Endothelial cell (in vitro differentiated cells): ENCODE results near the gene TMEM200B. TPM values are rescaled to one million over a fixed set of nuclear protein-coding genes. Genes with fewer than 3 reads are reported as not detected.

Experiments used
- DNase-seq: peaks from one replicate; pipeline ENCODE4 v3.0.0; 2021; ENCODE audit warnings: low spot score
- H3K27ac Mint-ChIP-seq: one replicate; pipeline ENCODE4 v1.8.0; 2021; ENCODE audit warnings: mixed read lengths, inconsistent platforms; ENCODE audit not compliant: unreplicated experiment
- H3K27me3 Mint-ChIP-seq: one replicate; pipeline ENCODE4 v1.8.0; 2021; ENCODE audit warnings: mild to moderate bottlenecking, moderate library complexity, mixed read lengths, inconsistent platforms; ENCODE audit not compliant: unreplicated experiment
- H3K36me3 Mint-ChIP-seq: one replicate; pipeline ENCODE4 v1.8.0; 2021; ENCODE audit warnings: mild to moderate bottlenecking, low read depth, mixed read lengths, inconsistent platforms; ENCODE audit not compliant: unreplicated experiment
- H3K4me1 Mint-ChIP-seq: one replicate; pipeline ENCODE4 v1.8.0; 2021; ENCODE audit warnings: mild to moderate bottlenecking, mixed read lengths, inconsistent platforms; ENCODE audit not compliant: unreplicated experiment
- H3K4me3 Mint-ChIP-seq: one replicate; pipeline ENCODE4 v1.8.0; 2021; ENCODE audit warnings: mild to moderate bottlenecking, mixed read lengths, inconsistent platforms; ENCODE audit not compliant: unreplicated experiment
- H3K9me3 Mint-ChIP-seq: one replicate; pipeline ENCODE4 v1.8.0; 2021; ENCODE audit warnings: mixed read lengths, inconsistent platforms; ENCODE audit not compliant: unreplicated experiment
- total RNA-seq: library from RNA; stranded (reverse); fragmentation: NEBNext Ultra II Directional; extraction: Animal tissue kit (Norgen Biotek cat#: 25700); gene quantifications from one replicate; pipeline ENCODE4 v1.2.1, GENCODE V29; 2021; ENCODE audit not compliant: unreplicated experiment
- TF ChIP-seq, protein P1 (sequence below): fragments of 200-600 bp; sonication (generic); IDR thresholded peaks from one replicate; pipeline ENCODE4 v1.5.0; 2021; ENCODE audit warnings: antibody characterized with exemption; ENCODE audit not compliant: unreplicated experiment

TMEM200B gene
- total RNA-seq, 1 donor from 2014 or later = 0.95 TPM

DNA sequence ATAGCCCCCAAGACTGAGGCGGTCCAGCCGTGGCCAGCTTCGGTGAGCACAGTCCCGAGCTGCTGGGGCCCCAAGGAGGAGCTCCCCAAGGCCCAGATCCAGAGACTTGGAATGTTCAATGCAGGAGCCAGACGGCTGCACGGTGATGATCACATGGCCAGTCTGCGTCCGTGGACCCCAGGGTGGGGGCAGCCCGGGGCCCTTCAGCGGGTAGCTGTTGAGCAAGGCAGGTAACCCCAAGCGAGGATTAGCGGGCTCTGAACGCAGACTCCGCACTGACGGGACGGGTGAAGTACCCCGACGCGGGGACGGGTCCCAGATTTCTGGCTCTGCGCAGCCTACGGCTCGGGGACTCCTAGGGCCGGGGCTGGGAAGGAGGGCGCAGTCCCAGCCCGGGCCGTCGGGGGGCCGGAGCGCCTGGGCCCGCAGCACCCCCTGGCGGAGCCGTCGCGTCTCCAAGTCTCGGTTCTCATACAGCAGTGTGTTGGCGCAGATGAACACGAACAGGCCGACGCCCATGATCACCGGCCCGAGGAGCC lies 2.7 kb downstream of the TMEM200B start:
- peaks cover 27% of the 10 kb centered on the region for H3K36me3 Mint-ChIP-seq
- peaks cover 6% of the 10 kb centered on the region for H3K4me1 Mint-ChIP-seq
- TF ChIP-seq, protein P1, sequence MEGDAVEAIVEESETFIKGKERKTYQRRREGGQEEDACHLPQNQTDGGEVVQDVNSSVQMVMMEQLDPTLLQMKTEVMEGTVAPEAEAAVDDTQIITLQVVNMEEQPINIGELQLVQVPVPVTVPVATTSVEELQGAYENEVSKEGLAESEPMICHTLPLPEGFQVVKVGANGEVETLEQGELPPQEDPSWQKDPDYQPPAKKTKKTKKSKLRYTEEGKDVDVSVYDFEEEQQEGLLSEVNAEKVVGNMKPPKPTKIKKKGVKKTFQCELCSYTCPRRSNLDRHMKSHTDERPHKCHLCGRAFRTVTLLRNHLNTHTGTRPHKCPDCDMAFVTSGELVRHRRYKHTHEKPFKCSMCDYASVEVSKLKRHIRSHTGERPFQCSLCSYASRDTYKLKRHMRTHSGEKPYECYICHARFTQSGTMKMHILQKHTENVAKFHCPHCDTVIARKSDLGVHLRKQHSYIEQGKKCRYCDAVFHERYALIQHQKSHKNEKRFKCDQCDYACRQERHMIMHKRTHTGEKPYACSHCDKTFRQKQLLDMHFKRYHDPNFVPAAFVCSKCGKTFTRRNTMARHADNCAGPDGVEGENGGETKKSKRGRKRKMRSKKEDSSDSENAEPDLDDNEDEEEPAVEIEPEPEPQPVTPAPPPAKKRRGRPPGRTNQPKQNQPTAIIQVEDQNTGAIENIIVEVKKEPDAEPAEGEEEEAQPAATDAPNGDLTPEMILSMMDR = peak; percentile 90
- H3K27me3 Mint-ChIP-seq = peaks cover 12% of the 10 kb centered on the region
- H3K27ac Mint-ChIP-seq = no peak overlapping the region
- no peak overlapping the region for H3K4me3 Mint-ChIP-seq
- H3K9me3 Mint-ChIP-seq = no peaks in the 10 kb centered on the region
- peak; percentile 77 for DNase-seq

DNA sequence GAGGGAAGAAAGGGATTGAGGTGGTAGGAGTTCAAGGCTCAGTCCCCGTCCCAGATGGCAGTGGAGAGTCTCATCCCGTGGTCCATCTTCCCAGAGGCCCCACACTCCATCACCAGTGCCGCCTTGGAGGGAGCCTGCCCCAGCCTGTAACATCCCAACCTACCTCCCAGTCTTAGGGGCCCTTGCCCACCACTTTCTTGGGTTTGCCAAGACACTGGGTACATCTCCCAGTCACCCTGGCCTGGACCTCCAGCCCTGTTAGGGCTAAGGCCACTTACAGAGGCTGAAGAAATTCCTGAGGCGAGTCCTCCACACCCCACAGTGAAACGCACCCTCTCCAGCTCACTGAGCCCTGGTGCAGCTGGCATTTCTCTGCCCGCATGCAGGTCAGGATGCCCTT lies 3.3 kb downstream of the TMEM200B start:
- peaks cover 12% of the 10 kb centered on the region for H3K27me3 Mint-ChIP-seq
- peak overlapping the region; percentile 72 for H3K27ac Mint-ChIP-seq
- no peaks in the 10 kb centered on the region for H3K9me3 Mint-ChIP-seq
- no peak for DNase-seq
- H3K36me3 Mint-ChIP-seq = peaks cover 27% of the 10 kb centered on the region
- H3K4me1 Mint-ChIP-seq = peaks cover under 1% of the 10 kb centered on the region
- TF ChIP-seq, protein P1 = no peak
- H3K4me3 Mint-ChIP-seq = peak overlapping the region; percentile 29

DNA sequence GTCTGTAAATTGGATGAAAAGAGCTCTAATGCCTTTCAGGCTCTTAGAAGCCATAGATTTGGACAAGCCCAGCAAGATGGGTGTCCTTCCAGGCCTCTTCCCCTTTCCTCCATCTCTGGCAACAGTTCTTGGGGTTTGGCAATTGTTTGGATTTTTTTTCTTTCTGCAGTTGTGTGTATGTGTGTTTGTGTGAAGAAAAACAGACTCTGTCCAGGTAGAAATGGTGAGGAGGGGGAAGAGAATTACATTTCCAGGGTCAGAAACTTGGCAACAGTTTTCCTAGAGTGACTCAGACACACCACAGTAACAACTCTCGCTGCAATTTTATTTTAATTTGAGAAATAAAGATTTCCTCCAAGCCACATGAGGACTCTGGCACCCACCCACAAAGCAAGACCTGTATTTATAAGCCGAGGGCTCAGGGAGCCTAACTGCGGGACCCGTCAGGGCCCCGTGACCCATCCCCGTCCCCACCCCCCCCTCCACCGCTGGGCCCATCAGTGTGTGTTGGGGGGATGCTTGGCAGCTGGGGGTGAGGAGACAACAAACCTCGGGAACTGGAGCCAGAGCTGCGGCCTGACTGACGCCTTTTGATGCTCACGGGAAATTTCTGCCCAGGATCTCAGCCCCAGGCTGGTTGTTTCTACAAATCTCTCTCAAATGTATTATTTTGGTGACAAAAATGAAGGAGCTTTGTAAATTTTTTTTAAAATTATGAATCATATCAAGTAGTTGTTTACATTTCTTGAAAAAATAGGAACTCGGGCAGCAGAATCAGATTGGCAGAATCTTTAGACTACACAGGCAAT lies 4.4 kb downstream of the TMEM200B start:
- TF ChIP-seq, protein P1 = no peak
- peak overlapping the region; percentile 29 for H3K4me3 Mint-ChIP-seq

DNA sequence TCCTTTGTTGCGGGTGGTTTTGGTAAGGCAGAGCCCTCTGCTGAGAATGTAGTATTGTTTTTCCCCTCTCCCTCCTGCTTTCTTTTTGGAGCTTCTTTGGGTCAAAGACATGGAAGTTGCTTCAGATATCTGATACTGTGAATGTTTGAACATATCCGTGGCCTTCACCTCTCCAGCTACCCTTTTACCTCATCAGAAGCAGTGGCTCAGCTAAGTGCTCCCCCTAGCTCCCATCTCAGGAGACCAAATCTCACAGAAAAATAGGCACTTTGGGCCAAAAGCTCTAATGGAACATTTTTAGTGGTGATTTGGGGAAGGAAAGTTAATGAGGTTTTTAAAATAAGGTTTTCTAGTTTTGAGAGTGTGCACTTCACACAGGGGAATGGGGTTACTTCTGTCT lies 6.3 kb downstream of the TMEM200B start:
- H3K36me3 Mint-ChIP-seq = peaks cover 31% of the 10 kb centered on the region
- TF ChIP-seq, protein P1 = no peak
- H3K4me1 Mint-ChIP-seq = no peaks in the 10 kb centered on the region
- no peaks in the 10 kb centered on the region for H3K9me3 Mint-ChIP-seq
- no peak overlapping the region for H3K4me3 Mint-ChIP-seq
- peaks cover 12% of the 10 kb centered on the region for H3K27me3 Mint-ChIP-seq
- peak overlapping the region; percentile 45 for H3K27ac Mint-ChIP-seq
- DNase-seq = no peak

More for the DNA sequence above, 4.4 kb downstream of the TMEM200B start:
- peaks cover 13% of the 10 kb centered on the region for H3K27me3 Mint-ChIP-seq
- no peaks in the 10 kb centered on the region for H3K9me3 Mint-ChIP-seq
- no peak overlapping the region for H3K27ac Mint-ChIP-seq
- peaks cover 27% of the 10 kb centered on the region for H3K36me3 Mint-ChIP-seq
- no peak for DNase-seq
- H3K4me1 Mint-ChIP-seq = no peaks in the 10 kb centered on the region

DNA sequence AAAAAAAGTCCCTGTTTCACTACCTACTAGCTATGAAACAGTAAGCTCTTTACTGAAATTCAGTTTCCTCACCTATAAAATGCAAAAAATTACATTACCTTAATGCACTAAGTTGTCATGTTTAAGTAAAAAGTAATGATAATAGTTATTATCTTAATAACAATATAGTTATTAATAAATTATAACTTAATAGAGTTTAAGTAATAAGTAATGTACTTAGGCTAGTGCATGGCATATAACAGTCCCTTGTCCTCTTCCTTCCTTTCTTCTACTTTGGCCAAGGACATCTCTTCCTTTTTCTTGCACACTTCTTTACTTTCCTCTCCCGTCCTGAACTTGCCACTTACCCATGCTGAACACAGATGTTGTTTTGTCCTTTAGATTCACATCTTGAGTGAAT lies 9.0 kb downstream of the TMEM200B start:
- Mint-ChIP-seq H3K4me1 (no peaks in the 10 kb centered on the region), H3K27me3 (peaks cover 5% of the 10 kb centered on the region), H3K9me3 (no peaks in the 10 kb centered on the region), H3K4me3 (no peak overlapping the region), H3K27ac (no peak overlapping the region), H3K36me3 (peaks cover 31% of the 10 kb centered on the region)
- TF ChIP-seq, protein P1 = no peak
- DNase-seq = no peak
